ENCODE data around the gene POLR2C.

The POLR2C gene

GRCh38 chr16:57474671-57475661, 12.5 kb downstream of the POLR2C start:
- no peak for TF ChIP-seq CTCF (IDR thresholded peaks at IDR 0.05; ENCODE audit: low read depth, low read length)
- Histone ChIP-seq H3K27me3 (ENCODE audit: insufficient read depth, low read depth, severe bottlenecking) (no peaks in the 10 kb centered on the region), H3K36me3 (peaks cover 43% of the 10 kb centered on the region), H3K4me3 (ENCODE audit: low read depth, low read length) (no peak overlapping the region), H3K9me3 (ENCODE audit: severe bottlenecking) (no peaks in the 10 kb centered on the region), H3K27ac (no peak overlapping the region)
- no peak for DNase-seq

- Histone ChIP-seq H3K27ac (no peak overlapping the region), H3K27me3 (ENCODE audit: insufficient read depth, low read depth, severe bottlenecking) (no peaks in the 10 kb centered on the region), H3K36me3 (peaks cover 34% of the 10 kb centered on the region), H3K4me3 (ENCODE audit: low read depth, low read length) (no peak overlapping the region), H3K9me3 (ENCODE audit: severe bottlenecking) (no peaks in the 10 kb centered on the region)
- peak; percentile 72 for DNase-seq
- TF ChIP-seq CTCF (IDR thresholded peaks at IDR 0.05; ENCODE audit: low read depth, low read length) = peak; percentile 82
Observed at GRCh38 chr16:57475711-57476339, 13.3 kb downstream of the POLR2C start.

- H3K27ac ChIP-seq = no peak overlapping the region
- DNase-seq = no peak
- no peaks in the 10 kb centered on the region for H3K9me3 ChIP-seq (ENCODE audit: severe bottlenecking)
- no peak overlapping the region for H3K4me3 ChIP-seq (ENCODE audit: low read depth, low read length)
- no peak for TF ChIP-seq CTCF (IDR thresholded peaks at IDR 0.05; ENCODE audit: low read depth, low read length)
- peaks cover 27% of the 10 kb centered on the region for H3K36me3 ChIP-seq
- H3K27me3 ChIP-seq (ENCODE audit: insufficient read depth, low read depth, severe bottlenecking) = no peaks in the 10 kb centered on the region
Observed at GRCh38 chr16:57476546-57477410, 14.3 kb downstream of the POLR2C start.

- H3K4me3 ChIP-seq (ENCODE audit: low read depth, low read length) = no peak overlapping the region
- H3K27ac ChIP-seq = no peak overlapping the region
- peaks cover 18% of the 10 kb centered on the region for H3K36me3 ChIP-seq
- no peak for TF ChIP-seq CTCF (IDR thresholded peaks at IDR 0.05; ENCODE audit: low read depth, low read length)
- H3K27me3 ChIP-seq (ENCODE audit: insufficient read depth, low read depth, severe bottlenecking) = no peaks in the 10 kb centered on the region
- no peaks in the 10 kb centered on the region for H3K9me3 ChIP-seq (ENCODE audit: severe bottlenecking)
- no peak for DNase-seq
Observed at GRCh38 chr16:57477531-57478202, 15.2 kb downstream of the POLR2C start.
